C4-2B (cell line): Measurements from ENCODE around the gene TIGAR.

Experiments used
- H3K27ac ChIP-seq: fragments of 450-650 bp; 2 replicates; pipeline ENCODE4 v1.5.1; 2017
- CTCF ChIP-seq: fragments of 450-650 bp; conservative IDR thresholded peaks from 2 replicates; pipeline ENCODE4 v1.5.1; 2017; ENCODE audit warnings: mild to moderate bottlenecking
- ZFX ChIP-seq: fragments of 450-650 bp; IDR thresholded peaks from 2 replicates; pipeline ENCODE4 v1.6.1; 2017

The TIGAR gene

GRCh38 chr12:4393211-4393610, 72.2 kb downstream of the TIGAR start:
- TF ChIP-seq ZFX, result no peak
- TF ChIP-seq CTCF, result no peak
- H3K27ac ChIP-seq, result no peak overlapping the region

GRCh38 chr12:4395818-4396217, 74.8 kb downstream of the TIGAR start:
- no peak overlapping the region for H3K27ac ChIP-seq
- TF ChIP-seq CTCF (no peak), ZFX (no peak)

- TF ChIP-seq CTCF, result no peak
- TF ChIP-seq ZFX, result no peak
- H3K27ac ChIP-seq, result no peak overlapping the region
Observed at GRCh38 chr12:4401117-4401516, 80.1 kb downstream of the TIGAR start.

- no peak overlapping the region for H3K27ac ChIP-seq
Observed at GRCh38 chr12:4402996-4403395, 82.0 kb downstream of the TIGAR start.

More at GRCh38 chr12:4402996-4403395, 82.0 kb downstream of the TIGAR start:
- TF ChIP-seq ZFX, result no peak
- no peak for TF ChIP-seq CTCF
